Measurements from ENCODE around the gene MERTK. TPM values are rescaled to one million over a fixed set of nuclear protein-coding genes. Genes with fewer than 3 reads are reported as not detected.

Gene MERTK
- total and polyA plus RNA-seq, 2 of the 8 experiments (the other 6 are each of a cell fraction or from before 2014, with no cell fraction given), result 6.5 to 7.0 TPM

DNA sequence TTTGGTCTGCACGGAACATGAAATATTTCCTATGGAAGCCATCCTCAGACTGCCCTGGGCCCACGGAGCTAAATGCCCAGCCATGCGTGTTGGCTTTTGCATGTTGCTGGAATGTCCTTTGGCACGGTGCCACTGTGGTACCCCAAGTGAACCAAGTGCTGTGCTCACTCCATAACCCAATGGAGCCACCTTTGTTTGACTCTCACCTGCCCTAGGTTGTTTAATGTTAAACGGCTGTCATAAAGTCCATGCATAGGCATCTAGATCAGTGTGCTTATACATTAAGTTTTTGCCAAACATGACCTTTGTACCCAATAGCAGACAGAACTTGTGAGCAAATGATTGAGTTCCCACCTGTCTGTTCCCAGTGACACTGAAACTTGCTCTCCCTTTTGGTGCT lies 96.7 kb downstream of the MERTK start:
- no peak overlapping the region for H2AK5ac ChIP-seq (ENCODE audit: low read depth, low read length)
- no peak overlapping the region for H3K27ac ChIP-seq (ENCODE audit: low read depth, low read length)
- no peak overlapping the region for H4K8ac ChIP-seq (ENCODE audit: extremely low read depth, insufficient read depth, low read length)
- H3K36me3 ChIP-seq (ENCODE audit: control insufficient read depth in 2 of 4, insufficient read depth in 4 of 4, low read length in 3 of 4), result peaks cover 0 to 3% (median 0%) of the 10 kb centered on the region in 4 experiments; a peak in 1 of 8 replicates
- POLR2A ChIA-PET (ENCODE audit: partially characterized antibody), result no interaction called here
- no peak overlapping the region for H3K4me3 ChIP-seq (ENCODE audit: extremely low read depth in 1 of 4, insufficient read depth in 2 of 4, low read depth in 3 of 4, low read length in 4 of 4)
- no peaks in the 10 kb centered on the region for H4K20me1 ChIP-seq (replicated peaks in 1 of 2; ENCODE audit: control insufficient read depth in 1 of 2, insufficient read depth in 2 of 2, low read length in 2 of 2)
- H3K79me2 ChIP-seq (ENCODE audit: control insufficient read depth in 1 of 2, insufficient read depth in 2 of 2, low read length in 2 of 2), result no peaks in the 10 kb centered on the region
- no peak overlapping the region for H2BK120ac ChIP-seq (replicated peaks; ENCODE audit: low read depth, low read length)
- H2BK5ac ChIP-seq (ENCODE audit: low read depth, low read length), result no peak overlapping the region
- H2BK15ac ChIP-seq (ENCODE audit: low read length), result no peak overlapping the region
- no peak overlapping the region for H4K91ac ChIP-seq (replicated peaks; ENCODE audit: insufficient read length, low read length)
- H3K23ac ChIP-seq (ENCODE audit: insufficient read length), result no peak overlapping the region
- no peaks in the 10 kb centered on the region for H3K79me1 ChIP-seq (ENCODE audit: low read depth, low read length)
- no peak overlapping the region for H3K56ac ChIP-seq (replicated peaks; ENCODE audit: insufficient read length, low read depth, low read length)
- 90% methylated on average over 5 of the region's 5 CpGs; no CpG with 5 or more reads in 1 of the 2 experiments for WGBS, 2 experiments (ENCODE audit: extremely low coverage in 1 of 2, insufficient coverage in 1 of 2, insufficient read length in 1 of 2, insufficient replicate concordance in 2 of 2, low coverage in 1 of 2, low lambda C conversion rate in 2 of 2, missing lambda C conversion rate in 1 of 2)
- FAIRE-seq (no peak), DNase-seq (ENCODE audit: low read depth in 1 of 2, low spot score in 2 of 2) (peak in 1 of 2 experiments; percentile 26)
- no peak overlapping the region for H3K4ac ChIP-seq (replicated peaks; ENCODE audit: insufficient read length, low read depth, low read length)
- H3K23me2 ChIP-seq (ENCODE audit: low read depth, low read length), result no peaks in the 10 kb centered on the region
- no peak overlapping the region for H3K14ac ChIP-seq (ENCODE audit: insufficient read length)
- no peak overlapping the region for H4K5ac ChIP-seq (ENCODE audit: insufficient read length, low read depth, low read length)
- no peak overlapping the region for H3K18ac ChIP-seq (ENCODE audit: extremely low read depth, low read length)
- H2BK12ac ChIP-seq (ENCODE audit: low read depth, low read length), result no peak overlapping the region
- H3K9me3 ChIP-seq (ENCODE audit: insufficient read depth in 2 of 2, low read depth in 1 of 2, low read length in 1 of 2), result no peaks in the 10 kb centered on the region
- H3K4me2 ChIP-seq (ENCODE audit: insufficient read depth in 1 of 2, low read depth in 2 of 2, low read length in 2 of 2), result no peak overlapping the region
- H2AFZ ChIP-seq (ENCODE audit: low read length), result no peak overlapping the region
- CTCF ChIA-PET (ENCODE audit: partially characterized antibody), result interaction anchor here (0.7 kb wide), 1 partner anchor 37 kb away, joined by 3 read pairs; no protein-coding TSS in a partner anchor
- no peak overlapping the region for H2BK20ac ChIP-seq (ENCODE audit: low read length)
- H3K4me1 ChIP-seq (replicated peaks in 1 of 4; ENCODE audit: control insufficient read depth in 3 of 4, insufficient read depth in 4 of 4, low read length in 3 of 4), result no peaks in the 10 kb centered on the region
- H3K9ac ChIP-seq (replicated peaks in 1 of 4; ENCODE audit: extremely low read depth in 1 of 4, low read depth in 3 of 4, low read length in 3 of 4), result no peak overlapping the region
- no peaks in the 10 kb centered on the region for H3K27me3 ChIP-seq (replicated peaks in 1 of 4; ENCODE audit: control insufficient read depth in 3 of 4, extremely low read depth in 1 of 4, insufficient read depth in 3 of 4, low read length in 3 of 4)
- TF ChIP-seq CHD2 (IDR thresholded peaks at IDR 0.05; ENCODE audit: low read length), result no peak
- no peak for TF ChIP-seq SIN3A (conservative IDR thresholded peaks at IDR 0.05 in 1 of 2, IDR thresholded peaks at IDR 0.05 in 1 of 2; ENCODE audit: low read depth in 1 of 2, low read length in 2 of 2)
- TF ChIP-seq TAF1 (IDR thresholded peaks at IDR 0.05; ENCODE audit: low read depth, low read length), result no peak
- no peak for TF ChIP-seq TCF12 (IDR thresholded peaks at IDR 0.05; ENCODE audit: low read depth, low read length)
- no peak for TF ChIP-seq NRF1 (IDR thresholded peaks at IDR 0.05; ENCODE audit: low read depth, low read length)
- TF ChIP-seq SAP30 (IDR thresholded peaks at IDR 0.05; ENCODE audit: insufficient read depth, insufficient replicate concordance, low read length), result no peak
- no peak for TF ChIP-seq CBX5 (IDR thresholded peaks at IDR 0.05; ENCODE audit: low read depth, low read length)
- TF ChIP-seq YY1 (IDR thresholded peaks at IDR 0.05; ENCODE audit: low read depth, low read length), result no peak
- TF ChIP-seq TBP (IDR thresholded peaks at IDR 0.05; ENCODE audit: low read depth, low read length), result no peak
- no peak for TF ChIP-seq EGR1 (IDR thresholded peaks at IDR 0.05; ENCODE audit: borderline replicate concordance, low read depth, low read length)
- TF ChIP-seq KDM5A (IDR thresholded peaks at IDR 0.05; ENCODE audit: low read length), result no peak
- TF ChIP-seq PHF8 (conservative IDR thresholded peaks at IDR 0.05; ENCODE audit: low read depth, low read length), result no peak
- no peak for TF ChIP-seq CTBP2 (IDR thresholded peaks at IDR 0.05; ENCODE audit: borderline replicate concordance, insufficient read depth, insufficient read length, low read length)
- TF ChIP-seq ZNF274 (IDR thresholded peaks at IDR 0.05; ENCODE audit: borderline replicate concordance, extremely low read depth, low read length), result no peak

All from H1 (cell line).